GM23338 (cell line): ENCODE results near the gene HMGN4. TPM values are rescaled to one million over a fixed set of nuclear protein-coding genes. Genes with fewer than 3 reads are reported as not detected.

Experiments used
- ATAC-seq: fragments of 200-7000 bp; cut with Tn5 transposase; 3 replicates; pipeline ENCODE4 v1.9.1; 2020
- DNase-seq: peaks from one replicate; pipeline ENCODE4 v3.0.0-alpha.2; 2015; ENCODE audit warnings: low spot score
- H2AFZ ChIP-seq: fragments of 200-600 bp; sonication (generic); 2 replicates; pipeline ENCODE4 v1.8.0; 2016; ENCODE audit warnings: antibody characterized with exemption, mild to moderate bottlenecking, moderate library complexity
- H3F3A ChIP-seq: fragments of 200-600 bp; sonication (generic); replicated peaks from 2 replicates; pipeline ENCODE4 v1.8.0; 2017; ENCODE audit warnings: antibody characterized with exemption, mixed run types, low read depth
- H3K27ac ChIP-seq: fragments of 200-600 bp; sonication (generic); 2 replicates; pipeline ENCODE4 v1.6.1; 2016; ENCODE audit warnings: low read depth
- H3K27me3 ChIP-seq: fragments of 200-600 bp; sonication (generic); 2 replicates; pipeline ENCODE4 v1.8.0; 2016; ENCODE audit warnings: mild to moderate bottlenecking, mixed run types, moderate library complexity; ENCODE audit not compliant: insufficient read depth
- H3K36me3 ChIP-seq: fragments of 200-600 bp; sonication (generic); 2 replicates; pipeline ENCODE4 v1.8.0; 2016; ENCODE audit warnings: mild to moderate bottlenecking; ENCODE audit not compliant: insufficient read depth
- H3K4me1 ChIP-seq: fragments of 200-600 bp; sonication (generic); 2 replicates; pipeline ENCODE4 v1.8.0; 2016; ENCODE audit warnings: mild to moderate bottlenecking, moderate library complexity; ENCODE audit not compliant: insufficient read depth
- H3K4me2 ChIP-seq: fragments of 200-600 bp; sonication (generic); 2 replicates; pipeline ENCODE4 v1.7.1; 2017; ENCODE audit warnings: mixed run types
- H3K4me3 ChIP-seq: fragments of 200-600 bp; sonication (generic); 2 replicates; pipeline ENCODE4 v1.6.1; 2016; ENCODE audit warnings: mixed run types
- H3K79me2 ChIP-seq: fragments of 200-600 bp; sonication (generic); replicated peaks from 2 replicates; pipeline ENCODE4 v1.8.0; 2017; ENCODE audit warnings: mild to moderate bottlenecking; ENCODE audit not compliant: insufficient read depth
- H3K9me2 ChIP-seq: fragments of 200-600 bp; sonication (generic); 2 replicates; pipeline ENCODE4 v1.8.0; 2017; ENCODE audit not compliant: insufficient read depth
- H4K20me1 ChIP-seq: fragments of 200-600 bp; sonication (generic); replicated peaks from 2 replicates; pipeline ENCODE4 v1.8.0; 2017; ENCODE audit warnings: mild to moderate bottlenecking; ENCODE audit not compliant: insufficient read depth
- H3K27ac Mint-ChIP-seq: 2 replicates; pipeline ENCODE4 v1.8.0; 2020; ENCODE audit warnings: inconsistent platforms, mild to moderate bottlenecking, moderate library complexity, mixed read lengths
- H3K27me3 Mint-ChIP-seq: 3 replicates; pipeline ENCODE4 v1.8.0; 2022; ENCODE audit warnings: low read depth, mild to moderate bottlenecking, moderate library complexity, mixed read lengths, inconsistent platforms; ENCODE audit not compliant: insufficient read depth, poor library complexity
- H3K36me3 Mint-ChIP-seq: 3 replicates; pipeline ENCODE4 v1.8.0; 2021; ENCODE audit warnings: low read depth, mild to moderate bottlenecking, inconsistent platforms, moderate library complexity, mixed read lengths
- H3K4me1 Mint-ChIP-seq: 3 replicates; pipeline ENCODE4 v1.8.0; 2020; ENCODE audit warnings: mild to moderate bottlenecking, inconsistent platforms, mixed read lengths
- H3K4me3 Mint-ChIP-seq: 3 replicates; pipeline ENCODE4 v1.8.0; 2021; ENCODE audit warnings: moderate library complexity, mild to moderate bottlenecking, inconsistent platforms, mixed read lengths
- H3K9me3 Mint-ChIP-seq: 3 replicates; pipeline ENCODE4 v1.8.0; 2020; ENCODE audit warnings: moderate library complexity, mild to moderate bottlenecking, inconsistent platforms, mixed read lengths
- CREB1 ChIP-seq: fragments of 250-450 bp; sonication (Bioruptor Pico); IDR thresholded peaks from 2 replicates; pipeline ENCODE4 v1.5.0; 2020; ENCODE audit warnings: low read depth, mild to moderate bottlenecking, moderate library complexity
- CTCF ChIP-seq, 2 experiments: fragments of 200-600 bp in 1 of 2; sonication (generic) in 1 of 2; conservative IDR thresholded peaks; 2 replicates each; pipeline versions ENCODE4 v1.5.1 to v1.6.1; 2016 to 2017; ENCODE audit warnings: antibody characterized with exemption in 2 of 2, low read depth in 2 of 2, mild to moderate bottlenecking in 2 of 2, moderate library complexity in 1 of 2
- EZH2 ChIP-seq: fragments of 200-600 bp; sonication (generic); IDR thresholded peaks from one replicate; pipeline ENCODE4 v1.8.0; 2017; ENCODE audit warnings: antibody characterized with exemption, mild to moderate bottlenecking, low read depth; ENCODE audit not compliant: unreplicated experiment
- EZH2phosphoT487 ChIP-seq: fragments of 200-600 bp; sonication (generic); IDR thresholded peaks from one replicate; pipeline ENCODE4 v1.8.1; 2018; ENCODE audit warnings: antibody characterized with exemption; ENCODE audit not compliant: unreplicated experiment
- JUNB ChIP-seq: IDR thresholded peaks from one replicate; pipeline ENCODE4 v1.6.1; 2016; ENCODE audit warnings: antibody characterized with exemption; ENCODE audit not compliant: unreplicated experiment
- NANOG ChIP-seq: IDR thresholded peaks from 2 replicates; pipeline ENCODE4 v1.6.1; 2016; ENCODE audit warnings: antibody characterized with exemption, borderline replicate concordance
- POLR2AphosphoS5 ChIP-seq: IDR thresholded peaks from 2 replicates; pipeline ENCODE4 v1.6.1; 2016; ENCODE audit warnings: antibody characterized with exemption, low read depth
- REST ChIP-seq: IDR thresholded peaks from one replicate; pipeline ENCODE4 v1.6.1; 2018; ENCODE audit warnings: antibody characterized with exemption; ENCODE audit not compliant: unreplicated experiment
- STAT1 ChIP-seq: IDR thresholded peaks from one replicate; pipeline ENCODE4 v1.6.1; 2016; ENCODE audit warnings: antibody characterized with exemption; ENCODE audit not compliant: unreplicated experiment
- ZNF114 ChIP-seq: fragments of 250-450 bp; sonication (Bioruptor Pico); IDR thresholded peaks from 2 replicates; pipeline ENCODE4 v1.5.0; 2020; ENCODE audit warnings: mild to moderate bottlenecking, moderate library complexity
- ZNF331 ChIP-seq: fragments of 250-450 bp; sonication (Bioruptor Pico); IDR thresholded peaks from 2 replicates; pipeline ENCODE4 v1.5.0; 2020; ENCODE audit warnings: low read depth, mild to moderate bottlenecking, moderate library complexity
- ZNF462 ChIP-seq: fragments of 250-450 bp; sonication (Bioruptor Pico); IDR thresholded peaks from 2 replicates; pipeline ENCODE4 v1.5.0; 2020; ENCODE audit warnings: mild to moderate bottlenecking, moderate library complexity
- polyA plus RNA-seq: library from polyadenylated mRNA; unstranded; fragments of >200 nt; fragmentation: Nextera tagmentation; extraction: Ambion mirVana; gene quantifications from 2 replicates; pipeline ENCODE4 v1.2.1, GENCODE V29; 2016
- total RNA-seq: library from RNA; depleted of rRNA; stranded (reverse); fragments of >200 nt; shearing (Covaris generic); gene quantifications from 2 replicates; pipeline ENCODE4 v1.2.3, GENCODE V29; 2014
- TF ChIP-seq, protein P1 (sequence below): IDR thresholded peaks from 2 replicates; pipeline ENCODE4 v1.6.1; 2016; ENCODE audit warnings: antibody characterized with exemption

Gene HMGN4
- total and polyA plus RNA-seq, 2 experiments from 2014 or later: 35.3 to 91.4 TPM

DNA sequence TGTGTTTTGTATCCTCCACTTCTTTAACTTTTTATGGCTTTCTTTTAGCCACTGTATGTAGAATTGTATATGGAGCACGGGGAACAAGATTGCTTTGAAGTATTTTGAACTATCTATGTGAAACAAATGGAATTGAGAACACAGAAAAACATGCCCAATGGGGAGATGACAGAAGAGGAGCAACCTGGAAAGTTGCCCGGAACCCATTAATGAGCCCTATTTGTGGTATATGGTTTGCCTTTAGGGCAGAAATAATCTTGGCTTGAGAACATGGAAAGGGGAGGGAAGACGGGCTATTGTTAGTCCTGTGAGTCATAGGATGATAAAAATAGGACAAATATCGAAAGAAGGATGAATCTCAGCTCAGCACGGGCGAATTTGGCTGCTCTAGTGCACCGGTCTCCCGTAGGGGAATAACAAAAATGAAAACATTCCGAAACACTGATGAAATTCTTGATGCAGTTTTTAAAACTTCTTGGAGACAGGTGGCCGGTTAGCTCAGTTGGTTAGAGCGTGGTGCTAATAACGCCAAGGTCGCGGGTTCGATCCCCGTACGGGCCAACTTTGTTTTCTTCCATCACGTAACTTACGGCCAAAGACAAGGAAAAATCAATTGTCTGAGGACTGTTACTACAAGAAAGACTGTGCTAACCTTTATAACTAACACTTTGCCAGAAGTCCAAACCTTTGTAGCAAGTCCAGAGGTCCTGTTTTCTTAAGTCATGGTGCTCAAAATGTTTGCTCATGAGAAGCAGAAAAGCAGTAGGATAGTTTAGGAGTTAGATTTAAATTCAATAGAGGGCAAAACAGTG is 15.7 kb downstream of the HMGN4 start:
- no peaks in the 10 kb centered on the region for H3K36me3 ChIP-seq
- no peaks in the 10 kb centered on the region for H4K20me1 ChIP-seq
- H3K4me2 ChIP-seq: peak overlapping the region; percentile 83
- TF ChIP-seq POLR2AphosphoS5: no peak
- no peak for TF ChIP-seq CREB1 (CRISPR knock-in tag)
- no peak for TF ChIP-seq STAT1
- no peak for TF ChIP-seq EZH2
- TF ChIP-seq ZNF331: no peak
- TF ChIP-seq JUNB: no peak
- no peak for TF ChIP-seq NANOG
- no peak for TF ChIP-seq ZNF114
- TF ChIP-seq EZH2phosphoT487: no peak
- no peak for TF ChIP-seq ZNF462 (CRISPR knock-in tag)
- TF ChIP-seq REST: no peak
- TF ChIP-seq CTCF (conservative IDR thresholded peaks at IDR 0.05; ENCODE audit: low read depth in 2 of 2): no peak
- TF ChIP-seq, protein P1, sequence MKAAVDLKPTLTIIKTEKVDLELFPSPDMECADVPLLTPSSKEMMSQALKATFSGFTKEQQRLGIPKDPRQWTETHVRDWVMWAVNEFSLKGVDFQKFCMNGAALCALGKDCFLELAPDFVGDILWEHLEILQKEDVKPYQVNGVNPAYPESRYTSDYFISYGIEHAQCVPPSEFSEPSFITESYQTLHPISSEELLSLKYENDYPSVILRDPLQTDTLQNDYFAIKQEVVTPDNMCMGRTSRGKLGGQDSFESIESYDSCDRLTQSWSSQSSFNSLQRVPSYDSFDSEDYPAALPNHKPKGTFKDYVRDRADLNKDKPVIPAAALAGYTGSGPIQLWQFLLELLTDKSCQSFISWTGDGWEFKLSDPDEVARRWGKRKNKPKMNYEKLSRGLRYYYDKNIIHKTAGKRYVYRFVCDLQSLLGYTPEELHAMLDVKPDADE: no peak
- Mint-ChIP-seq H3K27ac (no peak overlapping the region), H3K27me3 (peaks cover 21% of the 10 kb centered on the region), H3K4me3 (no peak overlapping the region), H3K36me3 (no peaks in the 10 kb centered on the region), H3K4me1 (peaks cover 14% of the 10 kb centered on the region; the same call in 2 of the 3 replicates), H3K9me3 (peaks cover 5% of the 10 kb centered on the region; the same call in 2 of the 3 replicates)
- no peaks in the 10 kb centered on the region for H3K27me3 ChIP-seq
- H2AFZ ChIP-seq: 0 out of 2 replicates have a peak overlapping the region, but pooled peaks have one; percentile 15
- H3F3A ChIP-seq: 0 out of 2 replicates have a peak, but pooled peaks cover 2% of the 10 kb centered on the region
- peak overlapping the region; percentile 28 for H3K27ac ChIP-seq
- DNase-seq (peak; percentile 84), ATAC-seq (peak; percentile 35)
- H3K9me2 ChIP-seq: no peaks in the 10 kb centered on the region
- no peaks in the 10 kb centered on the region for H3K4me1 ChIP-seq
- H3K79me2 ChIP-seq: no peaks in the 10 kb centered on the region
- peak overlapping the region; percentile 70 for H3K4me3 ChIP-seq
